Right lobe of liver (tissue), 4 donors: ENCODE results near the gene FEM1B.

Source experiments
- CTCF ChIP-seq, 4 donors: fragments of 200-600 bp in 3 of 4; fragments of 450-650 bp in 1 of 4; IDR thresholded peaks; one replicate each; pipeline versions ENCODE4 v1.5.1 to v1.8.0; 2016 to 2022; ENCODE audit warnings: antibody characterized with exemption in 4 of 4, mild to moderate bottlenecking in 2 of 4
- POLR2A ChIP-seq: fragments of 450-650 bp; IDR thresholded peaks from one replicate; pipeline ENCODE4 v1.6.1; 2017; ENCODE audit warnings: antibody characterized with exemption, mild to moderate bottlenecking
- donor health status: DM: no; HTN: no; CAD: no.
- donor health status: DM: no; HTN: no; CAD: no.
- donor health status: DM: no; HTN: yes; CAD: no.

- TF ChIP-seq CTCF (IDR thresholded peaks at IDR 0.05) (no peak), POLR2A (no peak)
Measured at GRCh38 chr15:68289621-68290352, 12.2 kb downstream of the FEM1B start.
